ENCODE results near the gene SNX20.

SNX20 gene

DNA sequence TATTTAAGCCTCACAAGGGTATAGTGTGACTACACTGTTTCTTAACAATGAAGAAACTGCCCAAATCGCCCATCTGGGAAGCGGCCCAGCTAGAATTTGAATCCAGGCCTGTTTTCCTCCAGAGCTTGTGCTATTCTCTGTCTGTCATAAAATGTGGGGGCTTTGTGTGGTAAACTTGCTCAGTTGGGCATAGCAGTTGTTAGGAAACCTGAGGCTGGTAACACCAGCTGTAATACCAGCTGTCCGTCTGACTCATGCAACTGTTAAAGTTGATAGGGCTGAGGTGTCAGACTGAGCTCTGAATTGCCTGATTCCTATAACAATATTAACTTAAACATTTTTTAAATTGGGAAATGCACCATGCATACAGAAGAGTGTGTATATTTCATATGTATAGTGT lies 21.6 kb upstream of the SNX20 start:
- TF ChIP-seq REST (IDR thresholded peaks at IDR 0.05; ENCODE audit: low read depth) (no peak), TCF12 (IDR thresholded peaks at IDR 0.05; ENCODE audit: low read depth) (no peak)

DNA sequence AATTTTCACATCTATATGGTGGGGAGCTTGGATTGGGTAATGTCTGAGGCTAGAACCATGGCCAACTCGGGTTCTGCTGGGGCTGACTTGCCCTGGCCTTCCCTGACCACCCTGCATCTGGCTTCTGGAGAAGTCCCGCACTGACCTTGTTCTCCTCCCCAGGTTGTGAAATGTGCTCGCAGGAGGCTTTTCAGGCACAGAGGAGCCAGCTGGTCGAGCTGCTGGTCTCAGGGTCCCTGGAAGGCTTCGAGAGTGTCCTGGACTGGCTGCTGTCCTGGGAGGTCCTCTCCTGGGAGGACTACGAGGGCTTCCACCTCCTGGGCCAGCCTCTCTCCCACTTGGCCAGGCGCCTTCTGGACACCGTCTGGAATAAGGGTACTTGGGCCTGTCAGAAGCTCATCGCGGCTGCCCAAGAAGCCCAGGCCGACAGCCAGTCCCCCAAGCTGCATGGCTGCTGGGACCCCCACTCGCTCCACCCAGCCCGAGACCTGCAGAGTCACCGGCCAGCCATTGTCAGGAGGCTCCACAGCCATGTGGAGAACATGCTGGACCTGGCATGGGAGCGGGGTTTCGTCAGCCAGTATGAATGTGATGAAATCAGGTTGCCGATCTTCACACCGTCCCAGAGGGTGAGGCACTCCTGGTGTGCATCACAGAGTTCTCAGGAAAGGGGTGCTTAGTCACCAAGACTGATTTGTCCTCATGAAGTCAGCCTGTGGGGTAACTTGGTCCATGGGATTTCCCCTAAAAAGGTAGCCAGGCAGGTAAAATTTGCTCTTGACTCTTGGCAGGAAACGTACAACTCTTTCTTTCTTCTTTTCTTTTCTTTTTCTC lies 18.4 kb upstream of the SNX20 start:
- TF ChIP-seq USF1 (IDR thresholded peaks at IDR 0.05) (no peak), EP300 (IDR thresholded peaks at IDR 0.05; ENCODE audit: borderline replicate concordance) (no peak), TAF1 (IDR thresholded peaks at IDR 0.05; ENCODE audit: low read depth) (no peak), RAD21 (IDR thresholded peaks at IDR 0.05; ENCODE audit: low read depth) (no peak), TEAD4 (IDR thresholded peaks at IDR 0.05) (no peak), YY1 (IDR thresholded peaks at IDR 0.05; ENCODE audit: low read depth) (no peak), CEBPB (IDR thresholded peaks at IDR 0.05) (no peak), FOXM1 (IDR thresholded peaks at IDR 0.05; ENCODE audit: borderline replicate concordance, low read depth) (no peak), NFIC (IDR thresholded peaks at IDR 0.05) (no peak), ZBTB7A (IDR thresholded peaks at IDR 0.05; ENCODE audit: low read depth) (no peak), TCF12 (IDR thresholded peaks at IDR 0.05; ENCODE audit: low read depth) (no peak), REST (IDR thresholded peaks at IDR 0.05; ENCODE audit: low read depth) (no peak), EGR1 (IDR thresholded peaks at IDR 0.05) (no peak), CREB1 (IDR thresholded peaks at IDR 0.05; ENCODE audit: low read depth) (no peak)
- TF ChIP-seq, protein P1, sequence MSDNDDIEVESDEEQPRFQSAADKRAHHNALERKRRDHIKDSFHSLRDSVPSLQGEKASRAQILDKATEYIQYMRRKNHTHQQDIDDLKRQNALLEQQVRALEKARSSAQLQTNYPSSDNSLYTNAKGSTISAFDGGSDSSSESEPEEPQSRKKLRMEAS (IDR thresholded peaks at IDR 0.05) = no peak

DNA sequence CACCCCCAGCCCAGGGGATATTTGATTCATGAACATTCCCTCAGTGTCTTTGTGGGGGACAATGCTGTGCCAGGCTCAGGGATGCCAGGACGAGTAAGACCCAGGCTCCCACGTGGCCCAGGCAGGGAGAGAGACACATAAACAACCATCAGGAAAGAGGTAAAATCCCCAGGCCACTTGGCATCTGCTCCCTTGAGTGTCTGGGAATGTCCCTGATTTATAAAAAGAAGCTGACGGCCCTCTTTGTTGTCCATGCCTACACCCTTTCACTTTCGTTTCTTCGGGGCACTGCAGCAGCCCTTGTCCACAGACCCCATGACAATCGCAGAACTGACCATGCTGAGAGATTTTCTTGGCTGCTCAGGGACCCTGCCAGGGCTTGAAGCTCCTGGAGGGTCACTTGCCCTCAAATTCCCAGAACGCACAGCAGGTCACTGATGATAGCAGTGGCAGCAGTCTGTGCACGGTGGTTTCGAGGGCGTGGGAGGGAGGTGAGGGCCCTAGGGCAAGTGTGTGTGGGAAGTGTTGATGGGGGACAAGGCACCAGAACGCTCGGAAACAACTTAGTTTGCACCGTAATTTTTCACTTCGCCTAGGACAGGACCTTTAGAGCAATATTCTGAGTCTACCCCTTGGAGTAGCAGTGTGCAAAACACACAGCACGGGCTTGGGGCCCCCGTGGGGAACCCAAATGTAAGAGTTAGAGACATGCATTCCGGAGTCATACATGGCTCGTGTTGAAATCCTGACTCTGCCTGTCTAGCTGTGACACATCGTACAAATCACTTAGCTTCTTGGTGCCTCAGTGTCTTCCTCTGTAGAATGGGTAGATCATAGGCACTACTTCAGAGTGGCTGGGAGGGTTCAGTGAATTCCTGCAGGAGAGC lies 17.0 kb upstream of the SNX20 start:
- no peak for TF ChIP-seq ZBTB7A (IDR thresholded peaks at IDR 0.05; ENCODE audit: low read depth)
- no peak for TF ChIP-seq TAF1 (IDR thresholded peaks at IDR 0.05; ENCODE audit: low read depth)
- no peak for TF ChIP-seq TCF12 (IDR thresholded peaks at IDR 0.05; ENCODE audit: low read depth)
- no peak for TF ChIP-seq EGR1 (IDR thresholded peaks at IDR 0.05)
- no peak for TF ChIP-seq CREB1 (IDR thresholded peaks at IDR 0.05; ENCODE audit: low read depth)
- TF ChIP-seq FOXM1 (IDR thresholded peaks at IDR 0.05; ENCODE audit: borderline replicate concordance, low read depth) = no peak
- TF ChIP-seq TEAD4 (IDR thresholded peaks at IDR 0.05) = no peak
- TF ChIP-seq RAD21 (IDR thresholded peaks at IDR 0.05; ENCODE audit: low read depth) = no peak
- TF ChIP-seq, protein P1 (IDR thresholded peaks at IDR 0.05) = no peak
- no peak for TF ChIP-seq CEBPB (IDR thresholded peaks at IDR 0.05)
- TF ChIP-seq USF1 (IDR thresholded peaks at IDR 0.05) = no peak

- TF ChIP-seq TEAD4 (IDR thresholded peaks at IDR 0.05) (no peak), YY1 (IDR thresholded peaks at IDR 0.05; ENCODE audit: low read depth) (no peak), CREB1 (IDR thresholded peaks at IDR 0.05; ENCODE audit: low read depth) (no peak), TCF12 (IDR thresholded peaks at IDR 0.05; ENCODE audit: low read depth) (no peak), TAF1 (IDR thresholded peaks at IDR 0.05; ENCODE audit: low read depth) (no peak), ZBTB7A (IDR thresholded peaks at IDR 0.05; ENCODE audit: low read depth) (no peak), RAD21 (IDR thresholded peaks at IDR 0.05; ENCODE audit: low read depth) (no peak), NFIC (IDR thresholded peaks at IDR 0.05) (no peak), CEBPB (IDR thresholded peaks at IDR 0.05) (no peak), USF1 (IDR thresholded peaks at IDR 0.05) (no peak), FOXM1 (IDR thresholded peaks at IDR 0.05; ENCODE audit: borderline replicate concordance, low read depth) (no peak), EP300 (IDR thresholded peaks at IDR 0.05; ENCODE audit: borderline replicate concordance) (no peak)
- TF ChIP-seq, protein P1 (IDR thresholded peaks at IDR 0.05) = no peak
Observed at GRCh38 chr16:50697421-50697715, 16.3 kb upstream of the SNX20 start.
